A549 (cell line): ENCODE data around the gene FAM204A. TPM values are rescaled to one million over a fixed set of nuclear protein-coding genes. Genes with fewer than 3 reads are reported as not detected.

Source experiments
- ATAC-seq, 2 experiments: fragments of 200-7000 bp in 1 of 2; fragments of >200 bp in 1 of 2; cut with Nextera tagmentation in 1 of 2; cut with Tn5 transposase in 1 of 2; 3 replicates each; pipeline versions ENCODE4 v1.8.0 to v1.9.1; 2018 to 2020; ENCODE audit warnings: mild to moderate bottlenecking in 1 of 2, moderate library complexity in 1 of 2
- CTCF ChIA-PET: fragments of 300-600 bp; sonication (Branson Sonifier 250); formaldehyde crosslinking; extraction: SDS; loops from one replicate; lab custom pipeline; 2021; ENCODE audit warnings: antibody characterized with exemption, inconsistent platforms; lab: Yijun Ruan, JAX
- POLR2A ChIA-PET: fragments of 350-600 bp; formaldehyde crosslinking; extraction: SDS; loops from one replicate; lab custom pipeline; 2021; ENCODE audit warnings: antibody characterized with exemption, inconsistent platforms; lab: Yijun Ruan, JAX
- DNase-seq, 2 experiments: peaks; one replicate each; pipeline versions ENCODE4 v3.0.0 to v3.0.0-alpha.2; 2011 to 2016; ENCODE audit warnings: low read depth in 1 of 2, low spot score in 1 of 2
- FAIRE-seq: peaks from 2 replicates; lab custom pipeline; 2011; peaks lifted over from hg19 to GRCh38; lab: Jason Lieb, UNC
- H3K27ac ChIP-seq, 2 experiments: fragments of >200 bp; sonication (Bioruptor Twin); formaldehyde crosslinking; 3 replicates each; pipeline ENCODE4 v1.5.1; 2016 to 2017
- H3K4me1 ChIP-seq: fragments of >200 bp; sonication (Bioruptor Twin); formaldehyde crosslinking; 3 replicates; pipeline ENCODE4 v1.6.1; 2016
- H3K4me2 ChIP-seq: fragments of >200 bp; sonication (Bioruptor Twin); formaldehyde crosslinking; 3 replicates; pipeline ENCODE4 v1.6.1; 2016
- H3K4me3 ChIP-seq: fragments of >200 bp; sonication (Bioruptor Twin); formaldehyde crosslinking; 3 replicates; pipeline ENCODE4 v1.5.1; 2016
- H3K9me3 ChIP-seq: fragments of >200 bp; sonication (Bioruptor Twin); formaldehyde crosslinking; 3 replicates; pipeline ENCODE4 v1.6.1; 2016
- CHD2 ChIP-seq: fragments of 150-350 bp; IDR thresholded peaks from 2 replicates; pipeline ENCODE4 v1.6.1; 2014; ENCODE audit warnings: low read length; ENCODE audit not compliant: partially characterized antibody
- CHD4 ChIP-seq: fragments of 200-600 bp; sonication (generic); IDR thresholded peaks from 2 replicates; pipeline ENCODE4 v1.6.1; 2016; ENCODE audit warnings: antibody characterized with exemption, mild to moderate bottlenecking, borderline replicate concordance
- EHMT2 ChIP-seq: fragments of 200-600 bp; sonication (generic); IDR thresholded peaks from 2 replicates; pipeline ENCODE4 v1.6.1; 2016; ENCODE audit warnings: antibody characterized with exemption, low read depth, mild to moderate bottlenecking, moderate library complexity
- ESRRA ChIP-seq: fragments of 150-350 bp; IDR thresholded peaks from 2 replicates; pipeline ENCODE4 v1.6.1; 2014; ENCODE audit warnings: mild to moderate bottlenecking, low read length, borderline replicate concordance
- HES2 ChIP-seq: fragments of >200 bp; sonication (Bioruptor Twin); formaldehyde crosslinking; IDR thresholded peaks from 2 replicates; pipeline ENCODE4 v1.6.1; 2016
- JUN ChIP-seq, 2 experiments: fragments of >200 bp; sonication (Bioruptor Twin); formaldehyde crosslinking; IDR thresholded peaks; 2 replicates in 1 of 2; 3 replicates in 1 of 2; pipeline ENCODE4 v1.6.1; 2016 to 2017
- MAX ChIP-seq: IDR thresholded peaks from 2 replicates; pipeline ENCODE4 v1.6.1; 2012
- POLR2A ChIP-seq: IDR thresholded peaks from 2 replicates; pipeline ENCODE4 v1.6.1; 2012; ENCODE audit warnings: mild to moderate bottlenecking, low read length
- RARB ChIP-seq: fragments of 250-450 bp; sonication (Bioruptor Pico); IDR thresholded peaks from 2 replicates; pipeline ENCODE4 v1.8.0; 2021; ENCODE audit warnings: mild to moderate bottlenecking, moderate library complexity
- WGBS: methylation state at CpG from one replicate; pipeline ENCODE4 v1.1.6; 2017; ENCODE audit errors: missing lambda C conversion rate; 5-methylcytosine and 5-hydroxymethylcytosine counted together
- polyA plus RNA-seq, 4 experiments: library from polyadenylated mRNA; depleted of rRNA in 3 of 4; stranded (reverse); fragments of >200 nt; fragmentation: RNase III in 1 of 4; extraction: RNeasy Plus Mini Kit Qiagen cat#74134 plus additional on column Dnase treatment in 1 of 4; gene quantifications; 2 replicates in 3 of 4; 3 replicates in 1 of 4; pipeline ENCODE4 v1.2.3, GENCODE V29; 2011 to 2017
- TF ChIP-seq, protein P1 (sequence below): fragments of 250-450 bp; sonication (Bioruptor Pico); IDR thresholded peaks from 2 replicates; pipeline ENCODE4 v1.5.0; 2021; ENCODE audit warnings: mild to moderate bottlenecking, moderate library complexity, borderline replicate concordance
- TF ChIP-seq, protein P2 (sequence below): IDR thresholded peaks from 2 replicates; pipeline ENCODE4 v1.6.1; 2012; ENCODE audit warnings: low read depth, borderline replicate concordance

The FAM204A gene
- polyA plus RNA-seq, 2 of the 4 experiments (the other 2 are of a cell fraction) = 39.2 to 62.8 TPM

DNA sequence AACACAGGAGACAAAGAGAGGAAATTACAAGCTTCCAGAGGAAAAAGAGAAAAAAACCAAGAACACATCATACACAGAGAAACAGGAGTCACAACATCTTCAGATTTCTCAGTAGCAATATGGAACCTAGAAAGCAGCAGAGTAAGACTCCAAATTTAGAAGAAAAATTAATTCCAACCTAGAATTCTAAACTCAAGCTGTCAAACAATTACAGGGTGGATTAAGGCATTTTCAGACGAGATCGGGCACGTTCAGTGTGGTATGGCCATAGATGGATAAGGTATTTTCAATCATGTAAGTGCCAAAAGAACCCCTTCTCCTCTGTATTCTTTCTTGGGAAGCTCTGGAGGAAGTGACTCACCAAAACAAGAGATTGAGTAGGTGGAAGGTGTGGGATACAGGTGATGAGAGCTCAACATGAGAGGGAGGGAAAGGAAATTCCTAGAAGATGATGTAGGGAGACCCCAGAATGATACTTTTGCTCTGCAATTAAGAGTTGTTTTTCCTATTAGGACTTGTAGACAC is 51.6 kb downstream of the FAM204A start:
- DNase-seq (no peak), ATAC-seq (no peak), FAIRE-seq (no peak)
- no peak overlapping the region for H3K4me2 ChIP-seq
- no peak overlapping the region for H3K27ac ChIP-seq
- no peaks in the 10 kb centered on the region for H3K4me1 ChIP-seq
- no peak overlapping the region for H3K4me3 ChIP-seq
- H3K9me3 ChIP-seq = no peaks in the 10 kb centered on the region
- WGBS = 16% methylated on average over 3 of the region's 3 CpGs
- POLR2A ChIA-PET = no interaction called here
- CTCF ChIA-PET = interaction anchor here (1.5 kb wide), 1 partner anchor 25 kb away, joined by 3 read pairs; no protein-coding TSS in a partner anchor
- TF ChIP-seq, protein P1, sequence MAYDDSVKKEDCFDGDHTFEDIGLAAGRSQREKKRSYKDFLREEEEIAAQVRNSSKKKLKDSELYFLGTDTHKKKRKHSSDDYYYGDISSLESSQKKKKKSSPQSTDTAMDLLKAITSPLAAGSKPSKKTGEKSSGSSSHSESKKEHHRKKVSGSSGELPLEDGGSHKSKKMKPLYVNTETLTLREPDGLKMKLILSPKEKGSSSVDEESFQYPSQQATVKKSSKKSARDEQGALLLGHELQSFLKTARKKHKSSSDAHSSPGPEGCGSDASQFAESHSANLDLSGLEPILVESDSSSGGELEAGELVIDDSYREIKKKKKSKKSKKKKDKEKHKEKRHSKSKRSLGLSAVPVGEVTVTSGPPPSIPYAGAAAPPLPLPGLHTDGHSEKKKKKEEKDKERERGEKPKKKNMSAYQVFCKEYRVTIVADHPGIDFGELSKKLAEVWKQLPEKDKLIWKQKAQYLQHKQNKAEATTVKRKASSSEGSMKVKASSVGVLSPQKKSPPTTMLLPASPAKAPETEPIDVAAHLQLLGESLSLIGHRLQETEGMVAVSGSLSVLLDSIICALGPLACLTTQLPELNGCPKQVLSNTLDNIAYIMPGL (CRISPR knock-in tag) = no peak

GRCh38 chr10:118287076-118287806 is 54.9 kb downstream of the FAM204A start:
- no peaks in the 10 kb centered on the region for H3K9me3 ChIP-seq
- DNase-seq (no peak), FAIRE-seq (no peak)
- H3K4me1 ChIP-seq = no peaks in the 10 kb centered on the region
- no peak overlapping the region for H3K4me2 ChIP-seq
- TF ChIP-seq RARB (CRISPR knock-in tag) = no peak
- TF ChIP-seq JUN (IDR thresholded peaks at IDR 0.05) = no peak
- TF ChIP-seq POLR2A = no peak
- TF ChIP-seq, all 56 proteins: peak for 0
- ATAC-seq = no peak
- WGBS = 39% methylated on average over 9 of the region's 9 CpGs
- ChIA-PET CTCF (no interaction called here), POLR2A (no interaction called here)
- Histone ChIP-seq H3K27ac (no peak overlapping the region), H3K4me3 (no peak overlapping the region)

GRCh38 chr10:118286051-118286838 is 55.9 kb downstream of the FAM204A start:
- Histone ChIP-seq H3K4me2 (no peak overlapping the region), H3K27ac (no peak overlapping the region), H3K9me3 (no peaks in the 10 kb centered on the region)
- 53% methylated on average over 17 of the region's 17 CpGs for WGBS
- CTCF ChIA-PET = interaction anchor here (1.2 kb wide), 1 partner anchor 14 kb away, joined by 3 read pairs; no protein-coding TSS in a partner anchor
- no peak for DNase-seq
- no peak for TF ChIP-seq CHD4
- no peak for TF ChIP-seq CHD2
- TF ChIP-seq, protein P2, sequence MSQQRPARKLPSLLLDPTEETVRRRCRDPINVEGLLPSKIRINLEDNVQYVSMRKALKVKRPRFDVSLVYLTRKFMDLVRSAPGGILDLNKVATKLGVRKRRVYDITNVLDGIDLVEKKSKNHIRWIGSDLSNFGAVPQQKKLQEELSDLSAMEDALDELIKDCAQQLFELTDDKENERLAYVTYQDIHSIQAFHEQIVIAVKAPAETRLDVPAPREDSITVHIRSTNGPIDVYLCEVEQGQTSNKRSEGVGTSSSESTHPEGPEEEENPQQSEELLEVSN = no peak
- TF ChIP-seq EHMT2 = no peak
- TF ChIP-seq, all 56 proteins: peak for 0
- ATAC-seq (no peak), FAIRE-seq (no peak)
- POLR2A ChIA-PET = no interaction called here
- no peak overlapping the region for H3K4me3 ChIP-seq
- no peaks in the 10 kb centered on the region for H3K4me1 ChIP-seq

DNA sequence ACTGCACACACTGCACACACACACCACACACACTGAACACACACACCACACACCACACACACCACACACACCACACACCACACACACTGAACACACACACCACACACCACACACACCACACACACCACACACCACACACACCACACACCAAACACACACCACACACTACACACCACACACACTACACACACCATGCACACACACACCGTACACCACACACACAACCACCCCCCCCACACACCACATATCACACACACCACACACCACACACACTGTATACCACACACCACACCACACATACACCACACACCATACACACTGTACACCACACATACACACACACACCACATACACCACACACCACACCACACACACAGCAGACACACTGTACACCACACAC is 59.5 kb downstream of the FAM204A start:
- FAIRE-seq = no peak
- ChIA-PET CTCF (no interaction called here), POLR2A (no interaction called here)

More for the DNA sequence above, 59.5 kb downstream of the FAM204A start:
- 100% methylated on average over 1 of the region's 1 CpG for WGBS
- H3K4me3 ChIP-seq = no peak overlapping the region
- DNase-seq (no peak), ATAC-seq (no peak)
- H3K4me1 ChIP-seq = no peaks in the 10 kb centered on the region
- no peak overlapping the region for H3K27ac ChIP-seq
- no peak for TF ChIP-seq ESRRA
- no peak for TF ChIP-seq MAX
- no peak for TF ChIP-seq HES2
- TF ChIP-seq, all 56 proteins: peak for 0
- H3K9me3 ChIP-seq = 0 out of 3 replicates have a peak, but pooled peaks cover 2% of the 10 kb centered on the region
- no peak overlapping the region for H3K4me2 ChIP-seq
